B cell (primary cell): ENCODE measurements around the gene LRFN4. TPM values are rescaled to one million over a fixed set of nuclear protein-coding genes. Genes with fewer than 3 reads are reported as not detected.

Experiments
- ATAC-seq: fragments of 200-7000 bp; cut with Tn5 transposase; one replicate; pipeline ENCODE4 v1.10.0; 2021; ENCODE audit warnings: low read depth, mild to moderate bottlenecking, moderate number of reproducible peaks, moderate library complexity
- CTCF ChIA-PET: fragments of 350-600 bp; sonication (Branson Sonifier 250); formaldehyde crosslinking; loops from one replicate; lab custom pipeline; 2021; ENCODE audit warnings: antibody characterized with exemption, inconsistent platforms; lab: Charles Lee
- POLR2A ChIA-PET: fragments of 350-600 bp; sonication (Branson Sonifier 250); formaldehyde crosslinking; loops from one replicate; lab custom pipeline; 2021; ENCODE audit warnings: antibody characterized with exemption; lab: Charles Lee
- DNase-seq: peaks from one replicate; pipeline ENCODE4 v3.0.0; 2013
- H2AFZ ChIP-seq: 2 replicates; pipeline ENCODE4 v1.6.1; 2012; ENCODE audit warnings: mild to moderate bottlenecking, low read depth, low read length; ENCODE audit not compliant: insufficient read depth, poor library complexity, severe bottlenecking
- H3K27ac ChIP-seq, 2 donors: 1 replicate in 1 of 2; 2 replicates in 1 of 2; pipeline ENCODE4 v1.5.1; 2012 to 2013; ENCODE audit warnings: low read length in 2 of 2, mild to moderate bottlenecking in 2 of 2, moderate library complexity in 1 of 2
- H3K27me3 ChIP-seq, 4 experiments: fragments of 200-600 bp in 1 of 4; sonication (generic) in 1 of 4; replicated peaks in 1 of 4; 1 replicate in 2 of 4; 2 replicates in 2 of 4; pipeline versions ENCODE4 v1.6.1 to v1.7.0; 2013 to 2016; ENCODE audit warnings: low read length in 3 of 4, mild to moderate bottlenecking in 2 of 4, mixed read lengths in 1 of 4, moderate library complexity in 1 of 4; ENCODE audit not compliant: insufficient read depth in 4 of 4, control insufficient read depth in 3 of 4; ENCODE audit errors: control extremely low read depth in 1 of 4
- H3K36me3 ChIP-seq, 2 experiments: replicated peaks in 1 of 2; 1 replicate in 1 of 2; 2 replicates in 1 of 2; pipeline versions ENCODE4 v1.6.1 to v1.7.1; 2013; ENCODE audit warnings: low read length in 1 of 2; ENCODE audit not compliant: insufficient read depth in 2 of 2, control insufficient read depth in 1 of 2; ENCODE audit errors: control extremely low read depth in 1 of 2, extremely low read depth in 1 of 2
- H3K4me1 ChIP-seq, 2 donors: fragments of 200-600 bp in 1 of 2; sonication (generic) in 1 of 2; 1 replicate in 1 of 2; 2 replicates in 1 of 2; pipeline versions ENCODE4 v1.5.1 to v1.6.1; 2013 to 2017; ENCODE audit warnings: low read length in 2 of 2; ENCODE audit not compliant: control insufficient read depth in 2 of 2, insufficient read depth in 2 of 2
- H3K4me2 ChIP-seq: replicated peaks from 2 replicates; pipeline ENCODE3; 2012; ENCODE audit warnings: mild to moderate bottlenecking, low read depth, low read length; ENCODE audit not compliant: poor library complexity, severe bottlenecking
- H3K4me3 ChIP-seq, 5 experiments: fragments of 200-600 bp in 1 of 5; sonication (generic) in 1 of 5; 1 replicate in 3 of 5; 2 replicates in 2 of 5; pipeline versions ENCODE4 v1.5.1 to v1.7.0; 2011 to 2016; ENCODE audit warnings: low read length in 4 of 5, mild to moderate bottlenecking in 4 of 5, low read depth in 2 of 5, control low read depth in 1 of 5, moderate library complexity in 1 of 5; ENCODE audit not compliant: insufficient read depth in 1 of 5; ENCODE audit errors: control extremely low read depth in 1 of 5, extremely low read depth in 1 of 5
- H3K79me2 ChIP-seq: fragments of 200-600 bp; sonication (generic); one replicate; pipeline ENCODE4 v1.6.0; 2016; ENCODE audit warnings: low read length; ENCODE audit not compliant: control insufficient read depth, insufficient read depth
- H3K9ac ChIP-seq: fragments of 200-600 bp; sonication (generic); 2 replicates; pipeline ENCODE4 v1.6.1; 2017; ENCODE audit warnings: mild to moderate bottlenecking, low read length, moderate library complexity
- H3K9me3 ChIP-seq, 3 donors: one replicate each; pipeline versions ENCODE4 v1.6.1 to v1.7.1; 2013; ENCODE audit warnings: low read length in 2 of 3; ENCODE audit not compliant: control insufficient read depth in 2 of 3, insufficient read depth in 1 of 3; ENCODE audit errors: control extremely low read depth in 1 of 3
- H4K20me1 ChIP-seq: 2 replicates; pipeline ENCODE4 v1.6.0; 2012; ENCODE audit warnings: mild to moderate bottlenecking, low read length; ENCODE audit not compliant: insufficient read depth, control insufficient read depth, poor library complexity, severe bottlenecking
- H3K27ac Mint-ChIP-seq: one replicate; pipeline ENCODE4 v1.8.0; 2021; ENCODE audit warnings: mixed read lengths
- H3K27me3 Mint-ChIP-seq: one replicate; pipeline ENCODE4 v1.8.0; 2021; ENCODE audit warnings: mixed read lengths
- H3K4me1 Mint-ChIP-seq: one replicate; pipeline ENCODE4 v1.8.0; 2021; ENCODE audit warnings: mixed read lengths
- H3K4me3 Mint-ChIP-seq: one replicate; pipeline ENCODE4 v1.8.0; 2021; ENCODE audit warnings: mixed read lengths
- H3K9me3 Mint-ChIP-seq: one replicate; pipeline ENCODE4 v1.8.0; 2022; ENCODE audit warnings: mixed read lengths; ENCODE audit not compliant: insufficient read depth
- CTCF ChIP-seq: fragments of 200-600 bp; IDR thresholded peaks from one replicate; pipeline ENCODE4 v1.8.0; 2022; ENCODE audit warnings: antibody characterized with exemption, mild to moderate bottlenecking
- EZH2 ChIP-seq: IDR thresholded peaks from 2 replicates; pipeline ENCODE4 v1.6.1; 2012; ENCODE audit warnings: borderline replicate concordance, low read depth, mild to moderate bottlenecking, moderate library complexity, low read length; ENCODE audit not compliant: insufficient read depth, poor library complexity, severe bottlenecking
- WGBS: methylation state at CpG from one replicate; pipeline ENCODE4 v1.1.5; 2013; ENCODE audit warnings: missing lambda C conversion rate; ENCODE audit not compliant: insufficient coverage; 5-methylcytosine and 5-hydroxymethylcytosine counted together
- intact Hi-C: fragments of 100-400 bp; cut with micrococcal nuclease; formaldehyde crosslinking; loops from one replicate; pipeline ENCODE4 v1.10.0; 2022
- polyA minus RNA-seq: library from RNA; depleted of rRNA, polyadenylated mRNA; stranded (reverse); fragments of >200 nt; gene quantifications from 2 replicates; pipeline ENCODE4 v1.2.3, GENCODE V29; 2012
- polyA plus RNA-seq: library from polyadenylated mRNA; depleted of rRNA; stranded (reverse); fragments of >200 nt; gene quantifications from 2 replicates; pipeline ENCODE4 v1.2.3, GENCODE V29; 2012
- total RNA-seq, 2 donors: library from RNA; stranded (reverse); fragments of 120-200 nt in 1 of 2; gene quantifications; 1 replicate in 1 of 2; 2 replicates in 1 of 2; pipeline versions ENCODE4 v1.2.3 to v1.2.4, GENCODE V29; 2013 to 2022

The LRFN4 gene
- total RNA-seq (7.1 and 10.6 TPM in 2 replicates), polyA plus RNA-seq (9.4 and 12.1 TPM in 2 replicates), polyA minus RNA-seq (6.4 and 9.3 TPM in 2 replicates)
- total RNA-seq (2013): 6.2 TPM

GRCh38 chr11:66856496-66857233, at the start of gene LRFN4:
TSS of gene LRFN4 (plus strand) at chr11:66857064. CDS start at chr11:66857745, 681 bp downstream.
- DNase-seq (peak; percentile 89), ATAC-seq (peak; percentile 58)
- Mint-ChIP-seq H3K9me3 (no peaks in the 10 kb centered on the region), H3K27me3 (no peaks in the 10 kb centered on the region), H3K4me1 (peaks cover 12% of the 10 kb centered on the region), H3K27ac (peak within 1 kb of the TSS; percentile 92), H3K4me3 (peak within 1 kb of the TSS; percentile 94)
- Histone ChIP-seq H3K9ac (peak within 1 kb of the TSS; percentile 83), H3K4me3 (peak within 1 kb of the TSS; percentile 30 to 74 (median 70)), H3K9me3 (no peaks in the 10 kb centered on the region), H3K27ac (peak within 1 kb of the TSS; percentile 65 to 78), H3K79me2 (no peaks in the 10 kb centered on the region), H3K27me3 (no peaks in the 10 kb centered on the region), H4K20me1 (no peaks in the 10 kb centered on the region), H3K4me2 (peak within 1 kb of the TSS; percentile 91), H3K4me1 (peaks cover 5 to 19% of the 10 kb centered on the region in 2 donors), H3K36me3 (no peaks in the 10 kb centered on the region), H2AFZ (peak within 1 kb of the TSS; percentile 88)
- under 1% methylated on average over 103 of the region's 103 CpGs for WGBS
- ChIA-PET CTCF (interaction anchor here (2.0 kb wide), 2 partner anchors 11 to 178 kb away, joined by 7 to 11 read pairs; partner anchors contain the start of gene RBM4B), POLR2A (interaction anchor here (0.6 to 1.6 kb wide), 5 partner anchors 9 to 178 kb away, joined by 4 to 18 read pairs (median 5); partner anchors contain the start of gene RCE1)
- TF ChIP-seq EZH2 (no peak), CTCF (no peak)
- intact Hi-C loops: loop anchor here (1.0 kb wide), 1 partner anchor 13 kb away; the partner anchor contains the start of gene RCE1

- Histone ChIP-seq H3K36me3 (peaks cover 2 to 26% of the 10 kb centered on the region in 2 experiments), H2AFZ (no peak overlapping the region), H4K20me1 (no peaks in the 10 kb centered on the region), H3K27me3 (no peaks in the 10 kb centered on the region), H3K27ac (no peak overlapping the region), H3K4me3 (no peak overlapping the region), H3K4me2 (no peak overlapping the region), H3K79me2 (peaks cover 6% of the 10 kb centered on the region), H3K9me3 (peaks cover 0 to 4% (median 0%) of the 10 kb centered on the region in 3 donors), H3K9ac (no peak overlapping the region), H3K4me1 (peaks cover 5 to 6% of the 10 kb centered on the region in 2 donors)
- CTCF ChIA-PET: no interaction called here
- intact Hi-C loops: no loop called here
- no peaks in the 10 kb centered on the region for H3K9me3 Mint-ChIP-seq
- H3K4me3 Mint-ChIP-seq: no peak overlapping the region
- 100% methylated on average over 1 of the region's 3 CpGs for WGBS
- no peaks in the 10 kb centered on the region for H3K27me3 Mint-ChIP-seq
- DNase-seq: no peak
- POLR2A ChIA-PET: no interaction called here
- H3K4me1 Mint-ChIP-seq: peaks cover 15% of the 10 kb centered on the region
- H3K27ac Mint-ChIP-seq: no peak overlapping the region
- TF ChIP-seq CTCF: no peak
- TF ChIP-seq EZH2: no peak
- ATAC-seq: no peak
Observed at GRCh38 chr11:66809592-66809991, 47.3 kb upstream of the LRFN4 start.
